HepG2 (cell line): ENCODE results near the gene ARHGAP9. TPM values are rescaled to one million over a fixed set of nuclear protein-coding genes. Genes with fewer than 3 reads are reported as not detected.

Source experiments
- KMT2B ChIP-seq: IDR thresholded peaks from 2 replicates; pipeline ENCODE4 v1.6.1; 2016; ENCODE audit warnings: missing genetic modification reagents, missing compliant biosample characterization
- MIER3 ChIP-seq: IDR thresholded peaks from 2 replicates; pipeline ENCODE4 v1.6.1; 2016; ENCODE audit warnings: missing compliant biosample characterization, borderline replicate concordance
- NFIC ChIP-seq: IDR thresholded peaks from 2 replicates; pipeline ENCODE4 v1.6.1; 2012; ENCODE audit warnings: mild to moderate bottlenecking, low read length, inconsistent platforms
- RCOR2 ChIP-seq: IDR thresholded peaks from 2 replicates; pipeline ENCODE4 v1.6.1; 2016; ENCODE audit warnings: missing biosample characterization, missing genetic modification reagents
- ZC3H13 ChIP-seq: sonication (generic); formaldehyde crosslinking; IDR thresholded peaks from 2 replicates; pipeline ENCODE4 v1.8.1; 2023; ENCODE audit warnings: mild to moderate bottlenecking, missing genetic modification reagents, moderate library complexity
- ZFP36L1 ChIP-seq: sonication (generic); formaldehyde crosslinking; IDR thresholded peaks from 2 replicates; pipeline ENCODE4 v1.8.0; 2022; ENCODE audit warnings: mild to moderate bottlenecking, missing genetic modification reagents, moderate library complexity
- ZNF224 ChIP-seq: sonication (generic); formaldehyde crosslinking; IDR thresholded peaks from 2 replicates; pipeline ENCODE4 v1.5.0; 2020; ENCODE audit warnings: mild to moderate bottlenecking, missing genetic modification reagents
- ZNF646 ChIP-seq: sonication (generic); formaldehyde crosslinking; IDR thresholded peaks from 2 replicates; pipeline ENCODE4 v1.9.0; 2021; ENCODE audit warnings: mild to moderate bottlenecking, missing genetic modification reagents
- polyA plus RNA-seq, 8 experiments: library from polyadenylated mRNA; depleted of rRNA in 3 of 8; stranded (reverse) in 7 of 8; unstranded in 1 of 8; fragments of >200 nt; fragmentation: Illumina TruSeq in 4 of 8; extraction: Trizol in 4 of 8; gene quantifications; 2 replicates each; pipeline versions ENCODE4 v1.2.1 to v1.2.3, GENCODE V29; 2011 to 2016; ENCODE audit warnings: low read depth in 4 of 8, missing spikeins in 1 of 8, mixed read lengths in 1 of 8; ENCODE audit not compliant: insufficient read depth in 1 of 8
- total RNA-seq, 5 experiments: library from RNA; depleted of rRNA; stranded (reverse); fragments of >200 nt; fragmentation: Illumina TruSeq; extraction: Trizol; gene quantifications; 2 replicates each; pipeline ENCODE4 v1.2.3, GENCODE V29; 2016; ENCODE audit warnings: low read depth in 1 of 5
- TF ChIP-seq, protein P1 (sequence below), 2 experiments: sonication (generic) in 1 of 2; formaldehyde crosslinking in 1 of 2; IDR thresholded peaks; 2 replicates each; pipeline versions ENCODE4 v1.6.1 to v1.9.0; 2014 to 2022; ENCODE audit warnings: antibody characterized with exemption in 1 of 2, borderline replicate concordance in 1 of 2, inconsistent platforms in 1 of 2, low read depth in 1 of 2, missing genetic modification reagents in 1 of 2
- TF ChIP-seq, protein P2 (sequence below): sonication (generic); formaldehyde crosslinking; IDR thresholded peaks from 2 replicates; pipeline ENCODE4 v1.8.0; 2022; ENCODE audit warnings: low read depth, missing genetic modification reagents

Gene ARHGAP9
- total and polyA plus RNA-seq, 2 of the 13 experiments (the other 11 are each of a cell fraction or from before 2014, with no cell fraction given): 0.18 to 1.2 TPM

DNA sequence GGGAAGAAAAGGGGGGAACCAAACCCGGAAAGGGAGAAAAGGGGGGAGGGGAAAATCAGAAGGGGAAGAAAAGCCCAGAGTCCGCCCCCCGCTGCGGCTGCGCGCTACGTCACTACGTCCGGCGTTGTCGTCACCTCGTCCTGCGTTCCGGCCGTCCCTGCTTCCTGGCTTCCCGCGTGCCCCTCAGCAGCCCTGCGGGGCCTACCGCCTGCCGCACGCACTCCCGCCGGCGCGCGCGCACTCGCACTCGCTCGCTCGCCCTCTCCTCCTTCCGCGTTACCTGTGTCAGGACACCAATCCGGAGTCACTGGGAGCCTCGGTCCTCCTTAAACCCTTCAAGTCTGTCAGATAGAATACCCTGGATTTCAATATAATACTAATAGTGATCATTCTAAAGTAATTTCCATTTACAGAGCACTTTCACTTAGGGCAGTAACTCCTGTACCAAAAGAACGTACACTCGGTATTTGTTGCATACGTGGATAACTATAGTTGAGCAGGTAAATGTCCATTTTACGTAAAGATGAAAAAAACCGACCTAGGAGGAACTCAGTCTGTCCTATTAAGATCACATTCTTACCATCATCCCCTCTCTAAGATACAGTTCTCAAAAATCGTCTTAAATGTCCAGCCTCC lies 48.6 kb downstream of the ARHGAP9 start, which contains the start of gene R3HDM2 (continued):
- TF ChIP-seq KMT2B (CRISPR knock-in tag) (peak; percentile 94), RCOR2 (CRISPR knock-in tag) (no peak), ZNF646 (CRISPR knock-in tag) (no peak), NFIC (no peak), ZFP36L1 (CRISPR knock-in tag) (no peak), ZC3H13 (CRISPR knock-in tag) (no peak), MIER3 (no peak), ZNF224 (CRISPR knock-in tag) (peak; percentile 33; the same call in 1 of the 2 replicates)
- TF ChIP-seq, protein P1, sequence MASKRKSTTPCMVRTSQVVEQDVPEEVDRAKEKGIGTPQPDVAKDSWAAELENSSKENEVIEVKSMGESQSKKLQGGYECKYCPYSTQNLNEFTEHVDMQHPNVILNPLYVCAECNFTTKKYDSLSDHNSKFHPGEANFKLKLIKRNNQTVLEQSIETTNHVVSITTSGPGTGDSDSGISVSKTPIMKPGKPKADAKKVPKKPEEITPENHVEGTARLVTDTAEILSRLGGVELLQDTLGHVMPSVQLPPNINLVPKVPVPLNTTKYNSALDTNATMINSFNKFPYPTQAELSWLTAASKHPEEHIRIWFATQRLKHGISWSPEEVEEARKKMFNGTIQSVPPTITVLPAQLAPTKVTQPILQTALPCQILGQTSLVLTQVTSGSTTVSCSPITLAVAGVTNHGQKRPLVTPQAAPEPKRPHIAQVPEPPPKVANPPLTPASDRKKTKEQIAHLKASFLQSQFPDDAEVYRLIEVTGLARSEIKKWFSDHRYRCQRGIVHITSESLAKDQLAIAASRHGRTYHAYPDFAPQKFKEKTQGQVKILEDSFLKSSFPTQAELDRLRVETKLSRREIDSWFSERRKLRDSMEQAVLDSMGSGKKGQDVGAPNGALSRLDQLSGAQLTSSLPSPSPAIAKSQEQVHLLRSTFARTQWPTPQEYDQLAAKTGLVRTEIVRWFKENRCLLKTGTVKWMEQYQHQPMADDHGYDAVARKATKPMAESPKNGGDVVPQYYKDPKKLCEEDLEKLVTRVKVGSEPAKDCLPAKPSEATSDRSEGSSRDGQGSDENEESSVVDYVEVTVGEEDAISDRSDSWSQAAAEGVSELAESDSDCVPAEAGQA (IDR thresholded peaks at IDR 0.05; ENCODE audit: low read depth): peak; percentile 93
- TF ChIP-seq, protein P1 (CRISPR knock-in tag; IDR thresholded peaks at IDR 0.05; ENCODE audit: borderline replicate concordance): no peak
- TF ChIP-seq, protein P2, sequence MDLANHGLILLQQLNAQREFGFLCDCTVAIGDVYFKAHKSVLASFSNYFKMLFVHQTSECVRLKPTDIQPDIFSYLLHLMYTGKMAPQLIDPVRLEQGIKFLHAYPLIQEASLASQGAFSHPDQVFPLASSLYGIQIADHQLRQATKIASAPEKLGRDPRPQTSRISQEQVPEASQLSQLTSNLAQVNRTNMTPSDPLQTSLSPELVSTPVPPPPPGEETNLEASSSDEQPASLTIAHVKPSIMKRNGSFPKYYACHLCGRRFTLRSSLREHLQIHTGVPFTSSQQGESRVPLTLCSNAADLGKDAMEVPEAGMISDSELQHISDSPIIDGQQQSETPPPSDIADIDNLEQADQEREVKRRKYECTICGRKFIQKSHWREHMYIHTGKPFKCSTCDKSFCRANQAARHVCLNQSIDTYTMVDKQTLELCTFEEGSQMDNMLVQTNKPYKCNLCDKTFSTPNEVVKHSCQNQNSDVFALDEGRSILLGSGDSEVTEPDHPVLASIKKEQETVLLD: peak; percentile 69; the same call in 1 of the 2 replicates
